Left lung (tissue), 10 donors: ENCODE measurements around the gene RHOU. TPM values are rescaled to one million over a fixed set of nuclear protein-coding genes. Genes with fewer than 3 reads are reported as not detected.

ENCODE experiments used
- ATAC-seq: fragments of 200-7000 bp; cut with Tn5 transposase; one replicate; pipeline ENCODE4 v1.9.1; 2020; ENCODE audit warnings: moderate library complexity
- DNase-seq, 4 donors: peaks; one replicate each; pipeline ENCODE4 v3.0.0-alpha.2; 2013 to 2020
- H3K27ac ChIP-seq, 2 donors: fragments of 200-600 bp; sonication (generic) in 1 of 2; one replicate each; pipeline versions ENCODE4 v1.5.0 to v1.8.0; 2020 to 2021
- H3K27me3 ChIP-seq, 2 donors: fragments of 200-600 bp; sonication (generic) in 1 of 2; one replicate each; pipeline versions ENCODE4 v1.5.0 to v1.8.0; 2020 to 2021
- H3K36me3 ChIP-seq, 2 donors: fragments of 200-600 bp; sonication (generic) in 1 of 2; one replicate each; pipeline versions ENCODE4 v1.5.0 to v1.8.0; 2020 to 2021
- H3K4me1 ChIP-seq, 2 donors: fragments of 200-600 bp; one replicate each; pipeline ENCODE4 v1.8.0; 2021
- H3K4me3 ChIP-seq, 2 donors: fragments of 200-600 bp; sonication (generic) in 1 of 2; one replicate each; pipeline versions ENCODE4 v1.5.0 to v1.8.0; 2020 to 2021; ENCODE audit warnings: mild to moderate bottlenecking in 1 of 2
- H3K9me3 ChIP-seq, 2 donors: fragments of 200-600 bp; sonication (generic) in 1 of 2; one replicate each; pipeline versions ENCODE4 v1.5.0 to v1.8.0; 2020 to 2021
- CTCF ChIP-seq, 2 donors: fragments of 200-600 bp; sonication (generic) in 1 of 2; IDR thresholded peaks; one replicate each; pipeline versions ENCODE4 v1.5.0 to v1.8.0; 2021; ENCODE audit warnings: antibody characterized with exemption in 2 of 2
- intact Hi-C, 2 donors: fragments of 100-400 bp; cut with DNase I; formaldehyde crosslinking; loops; one replicate each; pipeline versions ENCODE4 v1.11.2 to v1.14.2; 2022
- polyA plus RNA-seq, 6 donors: library from polyadenylated mRNA; unstranded; fragments of 120-200 nt; gene quantifications; one replicate each; pipeline ENCODE4 v1.2.1, GENCODE V29; 2013; ENCODE audit not compliant: insufficient read length in 6 of 6
- total RNA-seq, 2 donors: library from RNA; stranded (reverse); fragmentation: NEBNext Ultra II Directional; extraction: Animal tissue kit (Norgen Biotek cat#: 25700); gene quantifications; one replicate each; pipeline ENCODE4 v1.2.1, GENCODE V29; 2021
- donor health status: DM: no; HTN: yes; CAD: no.
- donor health status: DM: no; HTN: no; CAD: no.

RHOU gene
- total and polyA plus RNA-seq, 8 donors: 18.1 to 69.4 (median 59.7) TPM

- H3K27me3 ChIP-seq: peaks cover 0 to 13% of the 10 kb centered on the region in 2 donors
- DNase-seq (no peak), ATAC-seq (no peak)
- intact Hi-C loops: no loop called here
- no peak overlapping the region for H3K4me3 ChIP-seq
- no peaks in the 10 kb centered on the region for H3K4me1 ChIP-seq
- no peak for TF ChIP-seq CTCF (IDR thresholded peaks at IDR 0.05)
- H3K36me3 ChIP-seq: no peaks in the 10 kb centered on the region
- H3K27ac ChIP-seq: no peak overlapping the region
- H3K9me3 ChIP-seq: no peaks in the 10 kb centered on the region
These were observed 25.7 kb downstream of the RHOU start for GRCh38 chr1:228760979-228761378.

- Histone ChIP-seq H3K4me1 (no peaks in the 10 kb centered on the region), H3K36me3 (no peaks in the 10 kb centered on the region), H3K9me3 (no peaks in the 10 kb centered on the region), H3K4me3 (no peak overlapping the region), H3K27ac (no peak overlapping the region), H3K27me3 (peaks cover 0 to 4% of the 10 kb centered on the region in 2 donors)
- intact Hi-C loops: no loop called here
- DNase-seq: no peak
- ATAC-seq: no peak
- TF ChIP-seq CTCF (IDR thresholded peaks at IDR 0.05): no peak
These were observed 28.3 kb downstream of the RHOU start for GRCh38 chr1:228763561-228763960.

- no peak for ATAC-seq
- Histone ChIP-seq H3K9me3 (no peaks in the 10 kb centered on the region), H3K27me3 (no peaks in the 10 kb centered on the region), H3K36me3 (no peaks in the 10 kb centered on the region), H3K4me1 (no peaks in the 10 kb centered on the region), H3K4me3 (no peak overlapping the region), H3K27ac (no peak overlapping the region)
- peak in 1 of 4 donors; percentile 78 for DNase-seq
- no peak for TF ChIP-seq CTCF (IDR thresholded peaks at IDR 0.05)
- intact Hi-C loops: no loop called here
These were observed 30.1 kb downstream of the RHOU start for GRCh38 chr1:228765168-228765946.

- intact Hi-C loops: no loop called here
- no peaks in the 10 kb centered on the region for H3K9me3 ChIP-seq
These were observed 31.5 kb downstream of the RHOU start for GRCh38 chr1:228766788-228767187.

More at GRCh38 chr1:228766788-228767187, 31.5 kb downstream of the RHOU start:
- no peaks in the 10 kb centered on the region for H3K27me3 ChIP-seq
- no peak overlapping the region for H3K4me3 ChIP-seq
- no peaks in the 10 kb centered on the region for H3K4me1 ChIP-seq
- no peak overlapping the region for H3K27ac ChIP-seq
- ATAC-seq: no peak
- no peak for TF ChIP-seq CTCF (IDR thresholded peaks at IDR 0.05)
- DNase-seq: no peak
- H3K36me3 ChIP-seq: no peaks in the 10 kb centered on the region
